ENCODE measurements around the gene TP53BP2. TPM values are rescaled to one million over a fixed set of nuclear protein-coding genes. Genes with fewer than 3 reads are reported as not detected.

TP53BP2 gene
- total RNA-seq, 4 donors from 2014 or later = 26.6 to 106 (median 43.8) TPM

GRCh38 chr1:223758734-223759133, 87.0 kb downstream of the TP53BP2 start:
- TF ChIP-seq, protein P1, sequence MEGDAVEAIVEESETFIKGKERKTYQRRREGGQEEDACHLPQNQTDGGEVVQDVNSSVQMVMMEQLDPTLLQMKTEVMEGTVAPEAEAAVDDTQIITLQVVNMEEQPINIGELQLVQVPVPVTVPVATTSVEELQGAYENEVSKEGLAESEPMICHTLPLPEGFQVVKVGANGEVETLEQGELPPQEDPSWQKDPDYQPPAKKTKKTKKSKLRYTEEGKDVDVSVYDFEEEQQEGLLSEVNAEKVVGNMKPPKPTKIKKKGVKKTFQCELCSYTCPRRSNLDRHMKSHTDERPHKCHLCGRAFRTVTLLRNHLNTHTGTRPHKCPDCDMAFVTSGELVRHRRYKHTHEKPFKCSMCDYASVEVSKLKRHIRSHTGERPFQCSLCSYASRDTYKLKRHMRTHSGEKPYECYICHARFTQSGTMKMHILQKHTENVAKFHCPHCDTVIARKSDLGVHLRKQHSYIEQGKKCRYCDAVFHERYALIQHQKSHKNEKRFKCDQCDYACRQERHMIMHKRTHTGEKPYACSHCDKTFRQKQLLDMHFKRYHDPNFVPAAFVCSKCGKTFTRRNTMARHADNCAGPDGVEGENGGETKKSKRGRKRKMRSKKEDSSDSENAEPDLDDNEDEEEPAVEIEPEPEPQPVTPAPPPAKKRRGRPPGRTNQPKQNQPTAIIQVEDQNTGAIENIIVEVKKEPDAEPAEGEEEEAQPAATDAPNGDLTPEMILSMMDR (IDR thresholded peaks at IDR 0.05) = no peak
- TF ChIP-seq POLR2AphosphoS5 (IDR thresholded peaks at IDR 0.05) (no peak), EP300 (IDR thresholded peaks at IDR 0.05) (no peak), POLR2A (IDR thresholded peaks at IDR 0.05; ENCODE audit: low read depth) (no peak)
- WGBS = 96% methylated on average over 9 of the region's 9 CpGs
- Histone ChIP-seq H3K36me3 (peaks cover 70 to 100% (median 100%) of the 10 kb centered on the region in 4 donors), H3K27me3 (no peaks in the 10 kb centered on the region), H3K4me3 (no peak overlapping the region), H3K27ac (replicated peaks in 1 of 4) (no peak overlapping the region), H3K4me1 (peaks cover 0 to 4% (median 0%) of the 10 kb centered on the region in 4 donors), H3K9me3 (no peaks in the 10 kb centered on the region)
- intact Hi-C loops (cut with DNase I) = no loop called here
- no peak for DNase-seq (ENCODE audit: extremely low spot score)

- H3K36me3 ChIP-seq = peaks cover 69 to 100% (median 100%) of the 10 kb centered on the region in 4 donors
Measured at GRCh38 chr1:223756806-223757700, 88.7 kb downstream of the TP53BP2 start.

GRCh38 chr1:223755992-223756775, 89.6 kb downstream of the TP53BP2 start:
- intact Hi-C loops (cut with DNase I) = no loop called here
- WGBS = 83% methylated on average over 5 of the region's 13 CpGs
- Histone ChIP-seq H3K4me1 (peaks cover 0 to 4% (median 0%) of the 10 kb centered on the region in 4 donors), H3K4me3 (no peak overlapping the region), H3K36me3 (peaks cover 69 to 100% (median 100%) of the 10 kb centered on the region in 4 donors), H3K9me3 (no peaks in the 10 kb centered on the region), H3K27ac (replicated peaks in 1 of 4) (no peak overlapping the region), H3K27me3 (no peaks in the 10 kb centered on the region)
- TF ChIP-seq POLR2AphosphoS5 (IDR thresholded peaks at IDR 0.05) = no peak
- TF ChIP-seq, protein P1 (IDR thresholded peaks at IDR 0.05) = no peak
- no peak for TF ChIP-seq POLR2A (IDR thresholded peaks at IDR 0.05; ENCODE audit: low read depth)
- TF ChIP-seq EP300 (IDR thresholded peaks at IDR 0.05) = no peak
- no peak for DNase-seq (ENCODE audit: extremely low spot score)

More at GRCh38 chr1:223756806-223757700, 88.7 kb downstream of the TP53BP2 start:
- no peak overlapping the region for H3K27ac ChIP-seq (replicated peaks in 1 of 4)
- no peak for DNase-seq (ENCODE audit: extremely low spot score)
- 90% methylated on average over 19 of the region's 20 CpGs for WGBS
- intact Hi-C loops (cut with DNase I) = no loop called here
- no peaks in the 10 kb centered on the region for H3K9me3 ChIP-seq
- peaks cover 0 to 4% (median 0%) of the 10 kb centered on the region in 4 donors for H3K4me1 ChIP-seq
- H3K27me3 ChIP-seq = no peaks in the 10 kb centered on the region
- no peak overlapping the region for H3K4me3 ChIP-seq
- TF ChIP-seq POLR2A (IDR thresholded peaks at IDR 0.05; ENCODE audit: low read depth) (no peak), POLR2AphosphoS5 (IDR thresholded peaks at IDR 0.05) (no peak), EP300 (IDR thresholded peaks at IDR 0.05) (no peak)

- Histone ChIP-seq H3K36me3 (peaks cover 72 to 100% (median 100%) of the 10 kb centered on the region in 4 donors), H3K9me3 (no peaks in the 10 kb centered on the region), H3K27me3 (no peaks in the 10 kb centered on the region), H3K4me1 (peaks cover 0 to 4% (median 0%) of the 10 kb centered on the region in 4 donors), H3K27ac (replicated peaks in 1 of 4) (no peak overlapping the region), H3K4me3 (no peak overlapping the region)
- intact Hi-C loops (cut with DNase I) = no loop called here
- 69% methylated on average over 2 of the region's 9 CpGs for WGBS
- DNase-seq (ENCODE audit: extremely low spot score) = no peak
- TF ChIP-seq, protein P1 (IDR thresholded peaks at IDR 0.05) = no peak
- TF ChIP-seq POLR2AphosphoS5 (IDR thresholded peaks at IDR 0.05) (no peak), EP300 (IDR thresholded peaks at IDR 0.05) (no peak), POLR2A (IDR thresholded peaks at IDR 0.05; ENCODE audit: low read depth) (no peak)
Measured at GRCh38 chr1:223755432-223755792, 90.3 kb downstream of the TP53BP2 start.
